Heart left ventricle (tissue), 16 donors: ENCODE measurements around the gene GNAQ. TPM values are rescaled to one million over a fixed set of nuclear protein-coding genes. Genes with fewer than 3 reads are reported as not detected.

Source experiments
- ATAC-seq, 4 donors: fragments of 200-7000 bp; cut with Tn5 transposase; one replicate each; pipeline ENCODE4 v1.9.1; 2020 to 2022; ENCODE audit warnings: moderate library complexity in 4 of 4, mild to moderate bottlenecking in 3 of 4, moderate number of reproducible peaks in 1 of 4
- DNase-seq, 5 donors: peaks; one replicate each; pipeline ENCODE4 v3.0.0-alpha.2; 2020
- H3K27ac ChIP-seq, 12 donors: fragments of 200-600 bp; sonication (generic) in 4 of 12; one replicate each; pipeline versions ENCODE4 v1.5.0 to v1.8.0; 2016 to 2022; ENCODE audit warnings: mild to moderate bottlenecking in 2 of 12
- H3K27me3 ChIP-seq, 9 donors: fragments of 200-600 bp; sonication (generic) in 2 of 9; one replicate each; pipeline versions ENCODE4 v1.5.1 to v1.8.0; 2016 to 2022; ENCODE audit warnings: mild to moderate bottlenecking in 3 of 9
- H3K36me3 ChIP-seq, 9 donors: fragments of 200-600 bp; sonication (generic) in 2 of 9; one replicate each; pipeline versions ENCODE4 v1.5.0 to v1.8.0; 2018 to 2022; ENCODE audit warnings: mild to moderate bottlenecking in 2 of 9
- H3K4me1 ChIP-seq, 12 donors: fragments of 200-600 bp; sonication (generic) in 4 of 12; one replicate each; pipeline versions ENCODE4 v1.5.0 to v1.8.0; 2016 to 2022; ENCODE audit warnings: mild to moderate bottlenecking in 3 of 12
- H3K4me3 ChIP-seq, 12 donors: fragments of 200-600 bp; sonication (generic) in 4 of 12; one replicate each; pipeline versions ENCODE4 v1.5.0 to v1.8.0; 2017 to 2022; ENCODE audit warnings: mild to moderate bottlenecking in 9 of 12, moderate library complexity in 4 of 12
- H3K9me3 ChIP-seq, 12 donors: fragments of 200-600 bp; sonication (generic) in 4 of 12; one replicate each; pipeline versions ENCODE4 v1.5.0 to v1.8.0; 2016 to 2022; ENCODE audit warnings: mild to moderate bottlenecking in 1 of 12
- POLR2A ChIP-seq, 2 donors: fragments of 450-650 bp; IDR thresholded peaks; one replicate each; pipeline ENCODE4 v1.6.1; 2017; ENCODE audit warnings: antibody characterized with exemption in 2 of 2, mild to moderate bottlenecking in 2 of 2, moderate library complexity in 2 of 2
- WGBS, 4 donors: extraction: QIAGEN DNeasy Blood & Tissue Kit in 2 of 4; methylation state at CpG; one replicate each; pipeline versions ENCODE4 v1.1.5 to v1.1.7; 2013 to 2018; 5-methylcytosine and 5-hydroxymethylcytosine counted together
- intact Hi-C, 10 donors: fragments of 100-400 bp; cut with DNase I; formaldehyde crosslinking; loops; one replicate each; pipeline versions ENCODE4 v1.11.1 to v1.14.2; 2022
- polyA plus RNA-seq, 2 donors: library from polyadenylated mRNA; stranded (reverse); fragments of 200-250 nt; gene quantifications; one replicate each; pipeline ENCODE4 v1.2.3, GENCODE V29; 2013
- total RNA-seq, 9 donors: library from RNA; depleted of rRNA in 2 of 9; stranded (reverse); fragments of >200 nt in 2 of 9; fragmentation: NEBNext Ultra II Directional in 3 of 9; extraction: Animal tissue kit (Norgen Biotek cat#: 25700) in 3 of 9; gene quantifications; one replicate each; pipeline versions ENCODE4 v1.1.0 to v1.2.4, GENCODE V29; 2016 to 2023
- TF ChIP-seq, protein P1 (sequence below), 12 donors: fragments of 200-600 bp; sonication (generic) in 4 of 12; IDR thresholded peaks; one replicate each; pipeline versions ENCODE4 v1.5.0 to v1.8.0; 2018 to 2022; ENCODE audit warnings: antibody characterized with exemption in 12 of 12, mild to moderate bottlenecking in 5 of 12
- donor health status: ischemic (EF 13 %, LVEDD 7.1; RV severe dilation, severe dysfunction).
- donor health status: healthy with polysubstance abuse.
- donor health status: DM: no; HTN: yes; CAD: no.
- donor health status: DM: no; HTN: no; CAD: no.
- donor health status: ischemic (EF 25% LVEDD 6.9; RV normal size, moderate dysfunction).
- donor health status: ischemic (EF 25% LVEDD 5.7; RV mildly dilated, moderate dysfunction).
- donor health status: healthy.
- donor health status: DM: yes; HTN: yes; CAD: no.
- donor health status: ischemic (EF 35%, LVEDD 5.7; RV mildly dilated, moderate dysfunction).
- donor health status: nonischemic (EF 11% LVEDD 7.7; RV severe dilation, severe dysfunction).
- donor health status: DM: yes; HTN: yes; CAD: no.
- donor health status: PGD.
- donor health status: ischemic (EF 29% LVEDD 5.4; RV normal size, mild dysfunction).
- donor health status: nonischemic (EF 23%, LVEDD 6.1; RV moderate dilation, normal function).

Gene GNAQ
- total and polyA plus RNA-seq, 11 donors = 4.8 to 34.1 (median 11.3) TPM

DNA sequence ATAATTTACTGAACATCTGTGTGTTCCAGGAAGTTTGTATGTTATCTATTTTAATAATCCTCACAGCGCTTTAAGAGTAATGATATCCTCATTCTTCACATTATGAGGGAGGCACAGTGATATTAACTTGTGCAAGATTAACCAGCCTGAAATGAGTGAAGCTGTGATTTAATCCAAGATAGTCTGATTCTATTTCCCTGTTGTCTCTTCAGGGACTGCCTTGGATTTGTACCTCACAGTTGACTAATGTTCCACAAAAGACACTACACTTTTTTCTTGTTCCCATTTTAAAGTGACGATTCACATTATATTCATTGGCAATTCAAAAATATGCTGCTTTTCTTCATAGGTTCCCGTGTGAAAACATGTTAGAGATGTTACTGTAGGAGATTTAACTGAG, 258.2 kb downstream of the GNAQ start:
- Histone ChIP-seq H3K9me3 (peaks cover 0 to 21% (median 2%) of the 10 kb centered on the region in 12 donors), H3K4me3 (no peak overlapping the region), H3K36me3 (no peaks in the 10 kb centered on the region), H3K4me1 (peaks cover 0 to 28% (median 10%) of the 10 kb centered on the region in 12 donors), H3K27ac (no peak overlapping the region), H3K27me3 (no peaks in the 10 kb centered on the region)
- TF ChIP-seq, protein P1, sequence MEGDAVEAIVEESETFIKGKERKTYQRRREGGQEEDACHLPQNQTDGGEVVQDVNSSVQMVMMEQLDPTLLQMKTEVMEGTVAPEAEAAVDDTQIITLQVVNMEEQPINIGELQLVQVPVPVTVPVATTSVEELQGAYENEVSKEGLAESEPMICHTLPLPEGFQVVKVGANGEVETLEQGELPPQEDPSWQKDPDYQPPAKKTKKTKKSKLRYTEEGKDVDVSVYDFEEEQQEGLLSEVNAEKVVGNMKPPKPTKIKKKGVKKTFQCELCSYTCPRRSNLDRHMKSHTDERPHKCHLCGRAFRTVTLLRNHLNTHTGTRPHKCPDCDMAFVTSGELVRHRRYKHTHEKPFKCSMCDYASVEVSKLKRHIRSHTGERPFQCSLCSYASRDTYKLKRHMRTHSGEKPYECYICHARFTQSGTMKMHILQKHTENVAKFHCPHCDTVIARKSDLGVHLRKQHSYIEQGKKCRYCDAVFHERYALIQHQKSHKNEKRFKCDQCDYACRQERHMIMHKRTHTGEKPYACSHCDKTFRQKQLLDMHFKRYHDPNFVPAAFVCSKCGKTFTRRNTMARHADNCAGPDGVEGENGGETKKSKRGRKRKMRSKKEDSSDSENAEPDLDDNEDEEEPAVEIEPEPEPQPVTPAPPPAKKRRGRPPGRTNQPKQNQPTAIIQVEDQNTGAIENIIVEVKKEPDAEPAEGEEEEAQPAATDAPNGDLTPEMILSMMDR (IDR thresholded peaks at IDR 0.05) = no peak
- TF ChIP-seq POLR2A (IDR thresholded peaks at IDR 0.05) = no peak
- WGBS, 4 donors = 70 to 79% (median 73%) methylated on average over 3 of the region's 3 CpGs
- ATAC-seq (no peak), DNase-seq (no peak)
- intact Hi-C loops = loop anchor here in 2 of 10 donors (5.0 to 10.0 kb wide), 2 partner anchors 261 to 264 kb away; partner anchors contain the start of gene GNAQ (in 1 of the 2)

DNA sequence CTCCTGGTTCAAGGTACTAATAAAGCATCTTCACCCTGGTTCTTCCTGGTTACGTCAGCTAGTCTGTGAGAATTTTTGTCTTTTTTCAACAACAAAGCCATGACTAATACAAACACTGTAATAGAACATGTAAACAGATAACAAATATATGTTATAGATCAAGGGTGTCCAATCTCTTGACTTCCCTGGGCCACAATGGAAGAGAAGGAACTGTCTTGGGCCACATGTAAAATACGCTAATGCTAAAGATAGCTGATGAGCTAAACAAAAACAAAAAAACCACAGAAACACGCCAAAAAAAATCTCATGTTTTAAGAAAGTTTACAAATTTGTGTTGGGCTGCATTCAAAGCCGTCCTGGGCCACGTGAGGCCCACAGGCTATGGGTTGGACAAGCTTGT, 259.0 kb downstream of the GNAQ start:
- intact Hi-C loops = loop anchor here in 2 of 10 donors (5.0 to 10.0 kb wide), 2 partner anchors 262 to 265 kb away; partner anchors contain the start of gene GNAQ (in 1 of the 2)
- peaks cover 0 to 28% (median 10%) of the 10 kb centered on the region in 12 donors for H3K4me1 ChIP-seq
- peaks cover 0 to 16% (median 1%) of the 10 kb centered on the region in 12 donors for H3K9me3 ChIP-seq
- no peaks in the 10 kb centered on the region for H3K36me3 ChIP-seq
- H3K27me3 ChIP-seq = no peaks in the 10 kb centered on the region
- WGBS, 4 donors = 77 to 88% (median 83%) methylated on average over 5 of the region's 5 CpGs
- TF ChIP-seq, protein P1 (IDR thresholded peaks at IDR 0.05) = no peak
- no peak for TF ChIP-seq POLR2A (IDR thresholded peaks at IDR 0.05)
- no peak overlapping the region for H3K27ac ChIP-seq
- no peak overlapping the region for H3K4me3 ChIP-seq
- ATAC-seq (no peak), DNase-seq (no peak)

DNA sequence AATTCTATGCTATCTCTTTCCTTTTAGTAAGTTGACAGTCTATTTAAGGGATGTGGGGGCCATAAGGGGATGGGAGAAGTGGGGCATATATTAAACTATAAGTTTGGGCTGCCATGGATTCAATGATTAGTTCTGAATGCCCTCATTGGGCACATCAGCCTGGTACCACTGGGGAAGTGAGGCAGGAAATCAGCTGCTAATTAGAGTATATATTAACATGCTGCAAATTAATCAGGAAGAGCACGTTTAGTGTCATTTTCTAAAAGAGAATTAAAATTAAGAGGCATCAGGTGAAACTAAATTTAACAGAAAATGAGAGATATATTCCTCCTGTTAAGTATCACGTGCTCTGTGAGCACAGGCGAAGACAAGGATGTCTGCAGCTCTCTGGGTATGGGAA, 260.4 kb downstream of the GNAQ start:
- H3K4me1 ChIP-seq = peaks cover 0 to 28% (median 10%) of the 10 kb centered on the region in 12 donors

DNA sequence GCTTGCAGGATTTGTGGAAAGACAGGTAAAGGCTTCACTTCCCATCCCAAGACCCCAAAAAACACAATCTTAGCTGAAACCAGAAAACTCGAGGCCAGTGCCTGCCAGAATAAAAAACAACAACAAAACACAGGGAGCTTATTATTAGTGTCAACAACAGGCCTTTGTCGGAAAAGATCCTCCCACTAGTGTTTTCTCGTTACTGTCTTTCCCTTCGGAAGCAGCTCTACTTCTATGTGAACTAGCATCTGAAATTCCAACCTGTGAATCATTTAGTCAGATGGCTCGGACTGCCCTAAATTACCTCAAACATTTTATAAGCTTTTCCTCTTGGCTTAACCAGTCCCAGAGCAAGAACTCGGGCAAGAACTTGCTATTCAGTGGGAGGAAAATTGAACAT, 261.3 kb downstream of the GNAQ start:
- ATAC-seq (no peak), DNase-seq (no peak)
- Histone ChIP-seq H3K27ac (peak overlapping the region in 5 of 12 donors; percentile 21 to 51 (median 39)), H3K27me3 (no peaks in the 10 kb centered on the region), H3K36me3 (no peaks in the 10 kb centered on the region), H3K4me1 (peaks cover 0 to 33% (median 10%) of the 10 kb centered on the region in 12 donors), H3K9me3 (peaks cover 0 to 9% (median 0%) of the 10 kb centered on the region in 12 donors), H3K4me3 (no peak overlapping the region)
- TF ChIP-seq POLR2A (IDR thresholded peaks at IDR 0.05) = no peak
- TF ChIP-seq, protein P1 (IDR thresholded peaks at IDR 0.05) = no peak
- 67 to 80% (median 76%) methylated on average over 6 of the region's 6 CpGs for WGBS, 4 donors
- intact Hi-C loops = loop anchor here in 2 of 10 donors (5.0 to 10.0 kb wide), 2 partner anchors 264 to 267 kb away; partner anchors contain the start of gene GNAQ (in 1 of the 2)

More for the DNA sequence above, 260.4 kb downstream of the GNAQ start:
- no peak for DNase-seq
- no peak overlapping the region for H3K4me3 ChIP-seq
- H3K9me3 ChIP-seq = peaks cover 0 to 6% (median 0%) of the 10 kb centered on the region in 12 donors
- no peak for ATAC-seq
- intact Hi-C loops = loop anchor here in 2 of 10 donors (5.0 to 10.0 kb wide), 2 partner anchors 264 to 266 kb away; partner anchors contain the start of gene GNAQ (in 1 of the 2)
- H3K27ac ChIP-seq = no peak overlapping the region
- 85 to 90% (median 89%) methylated on average over 3 of the region's 3 CpGs for WGBS, 4 donors
- TF ChIP-seq, protein P1 (IDR thresholded peaks at IDR 0.05) = no peak
- no peak for TF ChIP-seq POLR2A (IDR thresholded peaks at IDR 0.05)
- H3K36me3 ChIP-seq = no peaks in the 10 kb centered on the region
- no peaks in the 10 kb centered on the region for H3K27me3 ChIP-seq
